Measurements from ENCODE around the gene TKTL1.
"Not testable (repeated sequence)": the region's sequence is repeated elsewhere in the genome, so short reads cannot be mapped to it uniquely, and the experiment has no call there.

Gene TKTL1

GRCh38 chrX:154309041-154309775 is 13.6 kb downstream of the TKTL1 start:
- DNase-seq (ENCODE audit: low read depth in 2 of 2), result no peak

- no peak for DNase-seq (ENCODE audit: low read depth in 2 of 2)
Measured at GRCh38 chrX:154310616-154311536, 15.3 kb downstream of the TKTL1 start.

GRCh38 chrX:154312116-154312515 is 16.5 kb downstream of the TKTL1 start:
- DNase-seq (ENCODE audit: low read depth in 2 of 2), result no peak

GRCh38 chrX:154313147-154313546 is 17.6 kb downstream of the TKTL1 start:
- DNase-seq (ENCODE audit: low read depth in 2 of 2), result no peak

DNA sequence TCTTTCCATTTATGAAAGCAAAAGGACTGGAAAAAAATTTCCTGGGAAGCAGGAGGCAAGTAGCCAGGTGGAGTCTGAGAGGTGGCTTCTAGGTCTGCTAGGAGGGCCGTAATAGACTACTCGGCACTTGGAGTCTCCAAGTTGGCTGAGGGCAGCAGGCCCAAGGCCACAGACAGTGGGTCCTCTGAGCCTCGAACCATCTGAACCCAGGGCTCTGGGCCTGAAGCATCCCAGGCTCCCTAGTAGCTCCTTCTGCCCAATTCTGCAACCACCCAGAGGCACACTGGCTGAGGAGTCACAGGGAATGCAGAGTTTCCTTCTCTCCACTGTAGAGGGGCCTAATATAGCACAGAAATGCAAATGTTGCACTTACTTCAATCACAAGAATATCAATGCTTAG is 19.8 kb downstream of the TKTL1 start:
- no peak for DNase-seq (ENCODE audit: low read depth in 2 of 2)

GRCh38 chrX:154317391-154317995 is 21.9 kb downstream of the TKTL1 start:
- no peak for DNase-seq (ENCODE audit: low read depth in 2 of 2)

GRCh38 chrX:154320406-154320805 is 24.8 kb downstream of the TKTL1 start:
- no peak for DNase-seq (ENCODE audit: low read depth in 2 of 2)

- no peak for DNase-seq (ENCODE audit: low read depth in 2 of 2)
Measured at GRCh38 chrX:154321152-154321551, 25.6 kb downstream of the TKTL1 start.

GRCh38 chrX:154321594-154321993 is 26.0 kb downstream of the TKTL1 start:
- DNase-seq (ENCODE audit: low read depth in 2 of 2), result no peak

DNA sequence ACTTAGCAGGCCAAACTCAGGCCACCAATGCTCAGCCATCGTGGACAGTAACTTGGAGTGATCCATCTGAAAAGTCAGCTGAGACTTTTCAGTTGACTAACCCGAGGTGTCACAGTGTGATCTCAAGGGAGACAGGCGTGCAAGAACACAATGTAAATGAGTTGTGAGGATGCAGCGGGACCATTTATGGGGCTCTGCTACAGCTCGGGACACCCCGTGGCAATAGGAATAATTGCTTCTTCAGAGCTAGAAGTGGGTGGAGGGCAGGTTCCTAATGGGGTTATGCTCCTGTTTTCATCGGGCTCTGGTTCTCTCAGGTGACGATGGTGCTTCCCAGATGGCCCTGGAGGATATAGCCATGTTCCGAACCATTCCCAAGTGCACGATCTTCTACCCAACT is 27.3 kb downstream of the TKTL1 start:
- no peak for DNase-seq (ENCODE audit: low read depth in 2 of 2)

GRCh38 chrX:154323537-154323936 is 27.9 kb downstream of the TKTL1 start:
- DNase-seq (ENCODE audit: low read depth in 2 of 2), result no peak

- no peak for DNase-seq (ENCODE audit: low read depth in 2 of 2)
Measured at GRCh38 chrX:154325541-154325940, 29.9 kb downstream of the TKTL1 start.

DNA sequence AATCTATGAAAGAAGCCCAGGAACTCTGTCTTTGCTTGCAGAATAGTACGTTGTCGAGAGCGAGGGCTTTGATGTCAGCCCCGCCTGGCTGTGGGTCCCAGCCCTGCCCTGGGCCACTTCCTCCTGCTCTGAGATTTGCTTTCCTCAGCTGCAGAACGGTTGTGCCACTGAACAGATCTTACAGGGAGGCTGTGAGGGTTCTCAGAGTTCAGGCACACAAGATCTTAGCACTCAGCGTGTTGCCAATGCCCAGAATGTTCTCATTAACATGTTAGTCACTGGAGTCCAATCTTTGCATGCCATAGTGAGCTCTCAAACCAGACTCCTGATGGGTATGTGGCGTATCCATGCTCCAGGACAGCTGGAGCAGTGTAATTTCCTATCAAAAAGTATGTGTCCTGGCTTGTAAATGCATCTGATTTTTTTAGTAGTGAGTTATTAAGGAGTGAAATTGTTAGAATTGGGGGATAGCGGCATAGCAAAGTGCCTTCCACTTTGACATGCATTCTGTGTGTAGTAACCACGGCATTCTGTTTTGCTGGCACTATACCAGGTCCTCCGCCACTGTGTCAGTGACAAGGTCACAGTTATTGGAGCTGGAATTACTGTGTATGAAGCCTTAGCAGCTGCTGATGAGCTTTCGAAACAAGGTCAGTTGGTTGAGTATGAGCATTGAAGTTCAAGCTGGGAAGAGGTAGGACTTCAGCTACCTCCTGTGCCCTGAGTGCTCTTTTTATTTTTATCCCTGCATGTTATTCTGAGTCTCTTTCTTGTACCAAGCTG is 31.6 kb downstream of the TKTL1 start:
- DNase-seq (ENCODE audit: low read depth in 2 of 2), result no peak

DNA sequence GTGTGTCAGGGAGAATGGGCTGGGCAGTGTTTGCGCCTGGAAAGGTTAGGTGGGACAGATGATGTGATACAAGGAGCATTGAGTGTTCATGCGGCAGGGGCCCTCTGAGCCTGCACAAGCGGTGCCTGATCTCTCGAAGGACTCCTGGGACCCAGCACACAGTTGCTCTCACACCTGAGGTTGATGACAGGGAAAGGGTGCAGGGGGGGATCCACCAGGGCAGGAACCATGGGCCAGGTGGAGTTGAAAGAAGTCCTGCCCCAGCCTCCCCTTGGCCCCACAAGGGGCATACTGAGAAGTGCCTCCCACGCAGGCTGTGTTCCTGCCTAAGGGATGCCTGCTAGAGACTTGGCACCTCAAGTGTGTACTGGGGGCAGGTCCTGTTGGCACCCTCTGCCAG is 33.1 kb downstream of the TKTL1 start:
- no peak for DNase-seq (ENCODE audit: low read depth in 2 of 2)

DNA sequence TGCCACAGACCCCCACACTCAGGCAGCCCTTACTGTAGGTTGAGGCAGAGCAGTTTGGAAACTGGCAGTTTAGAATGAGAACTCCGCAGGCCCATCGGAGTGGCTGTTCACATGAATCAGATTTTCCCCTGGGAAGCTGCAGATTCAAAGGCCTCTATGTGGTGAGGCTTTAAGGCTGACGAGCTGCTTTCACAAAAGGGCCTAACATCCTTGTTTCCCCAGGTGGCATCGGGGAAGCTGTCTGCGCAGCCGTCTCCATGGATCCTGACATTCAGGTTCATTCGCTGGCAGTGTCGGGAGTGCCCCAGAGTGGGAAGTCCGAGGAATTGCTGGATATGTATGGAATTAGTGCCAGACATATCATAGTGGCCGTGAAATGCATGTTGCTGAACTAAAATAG is 33.7 kb downstream of the TKTL1 start:
- DNase-seq (ENCODE audit: low read depth in 2 of 2), result no peak

DNA sequence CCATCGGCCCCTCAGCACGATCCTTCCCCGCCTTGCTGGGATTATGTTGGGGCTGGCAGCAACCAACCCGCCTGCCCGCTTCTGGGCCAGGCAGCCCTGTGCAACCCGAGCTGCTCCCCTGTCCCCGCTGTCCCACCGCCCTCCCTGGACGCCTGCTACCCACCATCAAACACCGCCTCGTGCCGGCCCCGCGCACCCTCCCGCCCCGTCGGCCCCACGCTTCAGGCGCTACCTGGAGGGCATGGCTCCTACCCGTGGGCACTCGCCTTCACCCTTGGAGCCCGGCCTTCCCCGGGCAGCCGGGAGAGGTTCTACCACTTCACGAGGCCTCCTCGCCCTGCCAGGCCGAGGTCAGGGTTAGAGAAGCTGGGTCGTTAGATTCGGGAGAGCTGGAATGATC is 37.0 kb downstream of the TKTL1 start:
- DNase-seq (ENCODE audit: low read depth in 2 of 2), result no peak

- no peak for DNase-seq (ENCODE audit: low read depth in 2 of 2)
Measured at GRCh38 chrX:154333116-154333515, 37.5 kb downstream of the TKTL1 start.

DNA sequence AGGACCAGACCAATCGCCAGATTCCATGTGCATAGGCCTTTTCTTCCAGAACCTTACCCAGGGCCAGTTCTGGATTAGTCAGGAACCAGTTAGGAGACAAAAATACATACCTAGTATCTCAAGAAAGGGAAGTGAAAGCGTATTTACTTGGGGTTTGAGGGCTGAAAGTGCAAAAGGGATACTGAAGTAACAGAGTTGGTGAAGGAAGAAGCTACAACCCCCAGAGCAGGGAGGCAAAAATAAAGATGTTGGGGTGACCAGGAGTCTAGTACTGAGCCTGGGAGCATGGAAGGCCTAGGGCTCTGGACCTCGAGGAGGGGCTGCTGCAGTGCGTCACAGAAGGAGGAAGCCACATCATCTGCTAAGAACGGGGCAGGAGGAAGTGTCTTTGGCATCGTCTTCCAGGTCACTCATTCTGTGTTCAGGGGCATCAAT is 38.3 kb downstream of the TKTL1 start:
- DNase-seq (ENCODE audit: low read depth in 2 of 2), result no peak

DNA sequence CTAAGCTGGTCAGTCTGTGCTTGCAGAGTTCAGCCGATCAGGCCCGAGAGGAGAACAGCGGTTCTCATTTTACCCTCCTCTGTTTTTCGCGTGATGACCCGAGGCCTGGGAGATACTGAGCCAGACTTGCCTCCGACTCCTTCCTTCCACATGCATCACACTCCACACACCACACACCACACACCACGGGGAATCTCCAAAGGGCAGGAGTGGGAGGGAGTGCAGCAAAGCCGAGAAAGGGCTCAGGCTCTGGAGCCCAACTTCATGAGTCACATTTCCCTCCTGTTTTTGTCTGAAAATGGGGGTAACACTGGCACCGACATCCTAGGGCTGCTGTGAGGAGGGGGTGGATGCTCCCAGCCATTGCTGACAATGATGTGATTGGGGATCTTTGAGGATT is 38.9 kb downstream of the TKTL1 start:
- DNase-seq (ENCODE audit: low read depth in 2 of 2), result no peak

DNA sequence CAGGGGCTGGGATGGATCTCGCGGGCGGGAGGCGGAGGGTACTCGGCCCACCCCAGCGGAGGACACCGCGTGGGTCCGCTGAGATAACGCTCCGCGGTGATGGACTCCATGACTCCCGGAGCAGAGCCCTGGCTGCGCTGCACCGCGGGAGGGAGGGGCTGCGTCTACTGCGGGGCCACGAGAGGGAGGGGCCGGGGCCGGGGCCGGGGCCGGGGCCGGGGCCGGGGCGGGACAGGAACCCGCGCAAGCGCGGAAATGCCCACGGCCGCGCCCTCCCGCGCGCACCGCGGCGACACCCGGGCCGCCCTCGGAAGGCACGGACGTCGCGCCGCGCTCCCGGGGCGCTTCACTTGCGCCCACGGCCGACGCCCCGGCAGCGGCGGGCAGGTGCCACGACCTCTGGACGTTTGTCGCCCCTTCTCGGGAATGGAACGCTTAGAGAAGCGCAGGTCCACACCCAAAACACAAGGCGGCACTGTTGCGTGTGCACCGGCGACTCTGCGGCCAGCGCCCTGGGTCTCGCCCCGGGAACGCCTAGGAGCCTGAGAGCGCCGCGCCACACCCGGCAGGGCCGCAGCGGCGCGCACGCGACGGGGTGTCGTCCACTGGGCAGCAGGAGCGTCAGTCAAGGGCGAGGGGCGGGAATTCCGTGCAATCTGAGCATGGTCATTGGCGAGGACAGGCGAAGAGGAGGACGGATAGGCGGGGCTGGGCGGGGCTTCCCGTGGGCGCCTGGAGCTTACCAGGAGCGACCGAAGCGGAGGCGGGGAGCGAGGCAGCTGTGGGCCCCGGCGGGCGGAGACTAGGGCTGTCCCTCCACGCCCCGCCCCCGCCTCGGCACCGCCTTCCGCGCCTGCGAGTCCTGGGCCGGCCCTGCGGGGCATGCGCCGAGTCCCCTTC is 46.1 kb downstream of the TKTL1 start:
- not testable (repeated sequence) for DNase-seq (ENCODE audit: low read depth in 2 of 2)

DNA sequence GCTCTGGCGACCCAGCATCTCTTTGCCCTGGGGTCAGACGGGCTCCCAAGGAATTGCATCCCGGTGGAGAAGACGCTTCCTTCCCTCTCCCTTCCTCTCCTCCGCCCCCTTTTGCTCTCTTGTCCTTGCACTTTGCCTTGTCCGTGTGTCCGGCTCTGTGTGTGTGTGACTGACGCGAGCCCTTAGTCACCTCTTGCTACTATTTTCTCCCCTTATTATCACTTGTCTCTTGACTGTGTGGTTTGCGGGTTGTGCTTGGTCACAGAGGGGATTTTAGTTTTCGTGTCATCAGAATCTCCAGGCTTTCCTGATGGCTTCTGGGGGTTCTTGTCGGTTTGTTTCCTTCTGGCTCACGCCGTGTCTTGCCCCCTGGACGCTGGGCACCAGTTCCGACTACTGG is 47.5 kb downstream of the TKTL1 start:
- DNase-seq (ENCODE audit: low read depth in 2 of 2), result not testable (repeated sequence)
